Ovary (tissue), 3 donors: ENCODE measurements around the gene NAV1.

ENCODE experiments used
- EP300 ChIP-seq: sonication (generic); formaldehyde crosslinking; IDR thresholded peaks from one replicate; pipeline ENCODE4 v1.6.1; 2017; ENCODE audit warnings: antibody characterized with exemption
- POLR2A ChIP-seq: fragments of 450-650 bp; IDR thresholded peaks from one replicate; pipeline ENCODE4 v1.6.1; 2017; ENCODE audit warnings: antibody characterized with exemption, mild to moderate bottlenecking, moderate library complexity
- TF ChIP-seq, protein P1 (sequence below), 3 donors: fragments of 450-650 bp in 2 of 3; fragments of 200-600 bp in 1 of 3; IDR thresholded peaks; one replicate each; pipeline versions ENCODE4 v1.5.1 to v1.8.0; 2016 to 2022; ENCODE audit warnings: antibody characterized with exemption in 3 of 3, mild to moderate bottlenecking in 1 of 3
- donor health status: DM: no; HTN: no; CAD: no.

- TF ChIP-seq, protein P1, sequence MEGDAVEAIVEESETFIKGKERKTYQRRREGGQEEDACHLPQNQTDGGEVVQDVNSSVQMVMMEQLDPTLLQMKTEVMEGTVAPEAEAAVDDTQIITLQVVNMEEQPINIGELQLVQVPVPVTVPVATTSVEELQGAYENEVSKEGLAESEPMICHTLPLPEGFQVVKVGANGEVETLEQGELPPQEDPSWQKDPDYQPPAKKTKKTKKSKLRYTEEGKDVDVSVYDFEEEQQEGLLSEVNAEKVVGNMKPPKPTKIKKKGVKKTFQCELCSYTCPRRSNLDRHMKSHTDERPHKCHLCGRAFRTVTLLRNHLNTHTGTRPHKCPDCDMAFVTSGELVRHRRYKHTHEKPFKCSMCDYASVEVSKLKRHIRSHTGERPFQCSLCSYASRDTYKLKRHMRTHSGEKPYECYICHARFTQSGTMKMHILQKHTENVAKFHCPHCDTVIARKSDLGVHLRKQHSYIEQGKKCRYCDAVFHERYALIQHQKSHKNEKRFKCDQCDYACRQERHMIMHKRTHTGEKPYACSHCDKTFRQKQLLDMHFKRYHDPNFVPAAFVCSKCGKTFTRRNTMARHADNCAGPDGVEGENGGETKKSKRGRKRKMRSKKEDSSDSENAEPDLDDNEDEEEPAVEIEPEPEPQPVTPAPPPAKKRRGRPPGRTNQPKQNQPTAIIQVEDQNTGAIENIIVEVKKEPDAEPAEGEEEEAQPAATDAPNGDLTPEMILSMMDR (IDR thresholded peaks at IDR 0.05) = no peak
- TF ChIP-seq POLR2A = no peak
- no peak for TF ChIP-seq EP300
These were observed 1.5 kb upstream of the NAV1 start for GRCh38 chr1:201537467-201537866.
